Stimulated activated CD8-positive, alpha-beta memory T cell treated with anti-CD3 and anti-CD28 coated beads, Interleukin-12 subunit alpha, Interleukin-12 subunit beta, amount 100 ng/mL, for 24 hours (primary cell): ENCODE measurements around the gene GPC6.

ENCODE experiments used
- DNase-seq: peaks from one replicate; pipeline ENCODE4 v3.0.0-alpha.2; 2020; ENCODE audit errors: extremely low read depth

GPC6 gene

DNA sequence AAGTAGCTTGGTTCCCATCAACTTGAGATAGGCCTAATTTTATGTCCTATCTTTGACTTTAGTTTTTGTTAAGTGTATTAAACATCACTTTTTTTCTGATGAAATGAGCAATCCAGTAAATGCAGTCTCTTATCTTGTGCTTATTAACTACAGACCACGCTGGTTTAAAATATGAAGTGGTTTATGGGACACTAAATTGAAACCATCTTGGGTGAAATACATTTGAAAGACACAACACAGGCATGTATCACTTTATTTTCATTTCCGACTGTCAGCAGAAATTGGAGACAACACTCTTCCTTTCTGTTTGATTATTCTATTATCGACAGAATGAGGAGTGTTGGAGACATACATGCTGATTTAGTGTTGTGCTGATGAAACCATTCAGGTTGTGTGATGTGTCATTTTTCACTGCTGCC is 447.7 kb downstream of the GPC6 start:
- no peak for DNase-seq

GRCh38 chr13:93680329-93680728 is 453.7 kb downstream of the GPC6 start:
- DNase-seq, result no peak

DNA sequence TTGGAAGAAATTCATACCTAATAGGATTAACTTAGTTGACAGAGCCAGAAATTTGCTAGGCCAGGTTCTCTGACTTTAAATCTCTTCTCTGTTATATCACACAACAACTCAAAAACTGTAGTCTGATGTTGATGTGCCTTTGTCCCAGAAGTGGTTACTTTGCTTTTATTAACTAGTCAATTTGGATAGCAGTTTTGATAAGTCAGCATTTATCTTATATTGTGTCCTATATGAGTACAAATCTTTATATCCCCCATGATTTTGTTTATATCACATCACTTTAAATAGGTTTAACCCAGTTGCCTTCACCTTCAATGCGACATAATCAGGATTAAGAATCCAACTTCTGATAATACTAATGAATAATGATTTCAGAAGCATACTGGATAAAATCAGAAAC is 459.3 kb downstream of the GPC6 start:
- no peak for DNase-seq

DNA sequence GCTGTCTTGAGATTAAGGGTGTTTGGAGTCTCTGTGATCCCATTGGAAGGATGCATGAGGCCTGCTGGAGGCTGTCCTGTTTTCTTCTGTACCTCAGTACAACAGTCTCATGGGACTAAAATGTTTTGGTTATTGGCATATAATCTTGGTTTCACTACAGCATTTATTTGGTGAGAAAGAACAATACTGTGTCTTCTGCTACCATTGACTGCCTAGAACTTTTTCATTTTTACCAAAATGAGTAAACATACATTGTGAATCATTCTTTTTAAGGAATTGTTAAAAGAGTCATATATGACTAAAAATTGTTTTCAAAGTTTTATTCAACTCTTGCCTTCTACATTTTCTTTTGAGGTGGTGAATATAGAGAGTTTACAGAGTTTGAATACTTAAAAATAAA is 459.8 kb downstream of the GPC6 start:
- DNase-seq, result no peak

GRCh38 chr13:93687261-93687660 is 460.7 kb downstream of the GPC6 start:
- no peak for DNase-seq

DNA sequence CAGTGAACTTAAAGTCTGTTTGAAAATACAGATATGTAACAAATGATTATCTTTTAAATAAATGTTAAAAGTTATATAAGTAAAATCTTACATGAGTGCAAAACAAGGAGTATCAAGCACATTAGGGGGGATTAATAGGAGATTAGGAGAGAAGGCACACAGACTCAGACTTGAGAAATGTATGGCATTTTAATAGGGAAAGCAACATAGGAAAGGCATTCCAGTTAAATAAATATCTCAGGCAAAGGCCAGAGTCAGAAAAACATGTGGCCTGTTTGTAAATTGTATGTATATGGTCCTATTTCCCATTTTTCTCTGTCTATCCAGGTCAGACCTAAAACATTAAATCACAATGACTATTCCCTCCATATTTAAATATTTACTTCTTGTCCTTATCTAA is 462.7 kb downstream of the GPC6 start:
- no peak for DNase-seq

GRCh38 chr13:93690139-93690538 is 463.5 kb downstream of the GPC6 start:
- no peak for DNase-seq

- DNase-seq, result no peak
Measured at GRCh38 chr13:93698016-93698613, 471.5 kb downstream of the GPC6 start.

DNA sequence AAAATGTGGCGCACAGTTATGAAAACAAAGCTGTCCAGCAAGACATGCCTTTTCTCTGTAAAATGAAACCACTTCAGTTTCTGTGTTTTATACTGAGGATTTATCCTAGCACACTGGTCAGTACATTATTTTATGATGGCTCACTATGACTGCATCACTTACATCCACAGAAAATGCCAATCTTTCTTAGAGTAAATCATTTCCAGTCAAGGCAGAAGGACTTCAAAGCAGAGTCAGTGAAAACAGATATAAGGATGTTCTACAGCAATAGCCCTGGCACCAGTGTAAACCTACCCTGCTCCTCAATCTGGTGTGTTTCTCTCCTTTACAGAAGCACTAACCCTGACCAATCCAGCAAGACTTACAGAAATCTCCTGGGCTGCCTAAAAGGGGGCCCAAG is 473.5 kb downstream of the GPC6 start:
- DNase-seq, result no peak

- DNase-seq, result no peak
Measured at GRCh38 chr13:93708308-93709075, 481.9 kb downstream of the GPC6 start.

DNA sequence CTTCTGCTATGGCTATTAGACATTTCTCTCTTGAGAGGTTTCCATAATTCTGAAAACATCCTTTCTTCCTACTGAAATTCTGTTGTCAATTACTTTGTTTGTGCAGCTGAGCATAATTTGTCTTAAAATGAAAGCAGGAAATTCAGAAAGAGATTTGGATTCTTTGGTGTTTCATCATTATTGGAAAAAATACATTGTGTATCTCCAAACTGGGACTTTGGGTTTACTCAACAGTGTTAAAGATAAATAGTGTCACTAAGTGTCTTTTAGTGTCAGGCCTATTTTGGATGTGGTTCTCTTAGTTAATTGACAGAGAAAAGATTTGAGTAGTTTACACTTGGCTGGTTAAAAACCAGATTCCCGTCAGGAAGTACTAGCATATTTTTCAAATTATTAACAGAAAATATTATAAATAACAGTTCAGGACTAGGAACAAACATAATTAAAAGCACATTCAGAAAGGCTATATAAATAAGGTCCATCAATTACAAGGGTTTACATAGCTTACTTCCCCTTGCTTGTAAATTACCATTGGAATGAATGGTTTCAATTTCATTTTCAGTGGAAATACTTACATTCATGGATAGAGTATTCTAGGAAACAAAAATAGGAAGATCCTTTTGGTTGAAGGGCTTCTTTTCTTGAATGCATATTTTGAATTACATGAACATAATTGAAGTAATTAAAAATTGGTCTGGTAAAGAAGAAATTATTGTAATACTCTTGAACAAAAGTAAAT is 483.1 kb downstream of the GPC6 start:
- no peak for DNase-seq

- DNase-seq, result no peak
Measured at GRCh38 chr13:93714171-93714570, 487.6 kb downstream of the GPC6 start.

- no peak for DNase-seq
Measured at GRCh38 chr13:93715866-93716265, 489.3 kb downstream of the GPC6 start.

- no peak for DNase-seq
Measured at GRCh38 chr13:93716623-93717022, 490.0 kb downstream of the GPC6 start.

DNA sequence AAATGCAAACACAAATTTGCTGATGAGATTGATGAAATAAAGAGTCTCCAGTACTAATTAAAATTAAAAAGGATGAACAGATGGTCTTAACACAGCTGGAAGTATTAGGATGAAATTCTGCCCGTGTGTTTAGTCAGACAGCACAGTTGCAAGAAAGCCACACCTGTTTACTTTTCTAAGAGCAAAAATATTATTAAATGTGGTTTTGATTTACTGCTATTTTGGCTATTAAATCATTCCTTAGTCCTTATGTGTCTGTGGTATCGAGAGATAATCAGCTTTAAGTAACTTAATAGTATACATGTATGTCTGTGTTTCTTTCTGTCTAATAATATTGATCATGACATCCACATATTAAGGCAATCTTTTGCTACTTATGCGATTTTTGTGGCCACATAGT is 494.9 kb downstream of the GPC6 start:
- no peak for DNase-seq

DNA sequence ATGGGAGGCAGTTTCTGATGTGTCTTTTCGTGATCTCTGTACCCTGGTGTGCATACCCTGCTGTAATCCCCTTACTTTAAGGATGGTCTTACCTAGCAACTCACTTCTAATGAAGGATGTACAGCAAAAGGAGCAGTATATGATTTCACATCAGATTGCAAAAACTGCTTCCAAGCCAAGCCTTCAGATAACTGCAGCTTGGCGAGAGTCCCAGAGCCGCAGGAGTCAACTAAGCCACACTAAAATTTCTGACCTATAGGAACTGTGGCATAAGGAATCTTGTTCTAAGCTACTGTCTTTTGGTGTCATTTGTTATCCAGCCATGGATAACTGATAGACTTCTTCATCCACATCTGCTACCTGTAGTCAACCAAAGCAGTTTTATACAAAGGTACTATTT is 496.7 kb downstream of the GPC6 start:
- no peak for DNase-seq

DNA sequence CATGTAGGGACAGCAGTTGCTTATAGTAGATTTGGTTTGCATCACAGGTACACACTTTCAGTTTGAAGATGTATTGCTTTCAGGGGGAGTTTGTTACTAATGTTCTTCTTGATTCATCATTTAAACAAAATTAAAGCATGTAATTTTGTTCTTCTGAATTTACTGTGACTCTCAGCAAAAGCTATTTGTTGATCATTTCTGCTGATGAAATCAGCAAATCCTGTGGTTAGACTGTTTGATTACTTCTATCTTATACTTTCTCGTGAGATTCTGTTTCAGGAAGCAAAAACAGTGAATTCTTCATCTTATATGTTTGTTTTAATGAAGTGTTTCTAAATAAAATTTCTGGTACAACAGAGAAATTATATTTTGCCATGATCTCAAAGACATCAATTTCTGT is 497.6 kb downstream of the GPC6 start:
- DNase-seq, result no peak

GRCh38 chr13:93726173-93726957 is 499.8 kb downstream of the GPC6 start:
- DNase-seq, result no peak

- DNase-seq, result no peak
Measured at GRCh38 chr13:93727211-93728141, 500.9 kb downstream of the GPC6 start.

GRCh38 chr13:93729383-93729782 is 502.8 kb downstream of the GPC6 start:
- DNase-seq, result no peak

- no peak for DNase-seq
Measured at GRCh38 chr13:93730780-93731179, 504.2 kb downstream of the GPC6 start.
